T-helper 2 cell treated with Interferon-gamma antibody and Interleukin-4, amounts not matched to agents 100 ng/mL and 5 ng/mL, for 36 hours (primary cell): ENCODE results near the gene ALDH18A1. TPM values are rescaled to one million over a fixed set of nuclear protein-coding genes. Genes with fewer than 3 reads are reported as not detected.
"Not testable (repeated sequence)": the region's sequence is repeated elsewhere in the genome, so short reads cannot be mapped to it uniquely, and the experiment has no call there.

Source experiments
- intact Hi-C: fragments of 100-400 bp; cut with micrococcal nuclease; formaldehyde crosslinking; loops from one replicate; pipeline ENCODE4 v1.15.1; 2023
- total RNA-seq: library from RNA; stranded (reverse); gene quantifications from 2 replicates; pipeline ENCODE4 v1.2.3, GENCODE V29; 2022

The ALDH18A1 gene
- total RNA-seq, 1 donor from 2014 or later: 83.8 TPM

DNA sequence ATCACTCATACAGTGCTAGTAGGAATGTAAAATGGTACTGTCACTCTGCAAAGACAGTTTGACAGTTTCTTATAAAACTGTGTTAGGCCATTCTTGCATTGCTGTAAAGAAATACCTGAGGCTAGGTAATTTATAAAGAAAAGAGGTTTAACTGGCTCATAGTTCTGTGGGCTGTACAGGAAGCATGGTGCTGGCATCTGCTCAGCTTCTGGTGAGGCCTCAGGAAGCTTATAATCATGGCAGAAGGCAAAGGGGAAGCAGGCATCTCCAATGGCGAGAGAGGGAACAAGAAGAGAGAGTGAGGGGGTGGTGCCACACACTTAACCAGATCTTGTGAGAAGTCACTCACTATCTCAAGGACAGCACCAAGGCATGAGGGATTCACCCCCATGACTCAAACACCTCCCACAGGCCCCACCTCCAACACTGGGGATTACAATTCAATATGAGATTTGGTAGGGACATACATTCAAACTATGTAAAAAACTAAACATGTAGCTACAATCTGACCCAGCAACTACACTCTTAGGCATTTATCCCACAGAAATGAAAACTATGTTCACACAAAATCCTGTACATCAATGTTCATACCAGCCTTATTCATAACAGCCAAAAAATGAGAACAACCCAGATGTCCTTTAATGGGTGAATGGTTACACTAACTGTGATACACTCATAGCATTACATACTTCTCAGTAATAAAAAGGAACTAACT, 5.0 kb downstream of the ALDH18A1 start:
- intact Hi-C loops: no loop called here

DNA sequence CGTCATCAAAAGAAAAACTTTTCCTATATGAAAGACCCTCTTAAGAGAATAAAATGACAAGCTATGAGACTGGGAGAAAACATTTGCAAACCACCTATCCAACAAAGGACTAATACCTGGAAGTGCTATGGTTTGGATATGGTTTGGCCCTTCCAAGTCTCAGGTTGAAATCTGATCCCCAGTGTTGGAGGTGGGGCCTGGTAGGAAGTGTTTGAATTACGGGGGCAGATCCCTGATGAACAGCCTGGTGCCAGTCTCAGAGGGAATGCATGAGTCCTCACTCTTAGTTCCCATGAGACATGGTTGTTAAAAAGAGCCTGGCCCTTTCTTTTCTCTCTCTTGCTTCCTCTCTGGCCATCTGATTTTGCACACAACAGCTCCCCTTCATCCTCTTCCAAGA, 6.3 kb downstream of the ALDH18A1 start:
- intact Hi-C loops: no loop called here

DNA sequence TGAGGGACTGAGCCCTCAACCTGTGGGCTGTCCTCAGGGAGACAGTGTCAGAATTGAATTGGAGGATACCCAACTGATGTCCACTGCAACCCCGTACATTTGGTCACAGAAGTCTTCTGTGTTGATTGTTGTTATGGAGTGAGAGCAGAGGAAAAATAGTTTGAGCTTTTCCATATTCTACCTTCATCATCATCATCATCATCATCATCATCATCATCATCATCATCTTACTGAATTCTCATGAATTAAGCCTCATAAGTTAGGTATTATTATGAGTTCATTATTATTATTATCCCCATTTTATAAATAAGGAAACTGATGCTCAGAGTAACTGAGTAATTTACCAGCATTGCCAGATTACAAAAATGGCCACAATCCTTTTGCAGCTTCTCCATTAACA, 8.4 kb downstream of the ALDH18A1 start:
- intact Hi-C loops: no loop called here

DNA sequence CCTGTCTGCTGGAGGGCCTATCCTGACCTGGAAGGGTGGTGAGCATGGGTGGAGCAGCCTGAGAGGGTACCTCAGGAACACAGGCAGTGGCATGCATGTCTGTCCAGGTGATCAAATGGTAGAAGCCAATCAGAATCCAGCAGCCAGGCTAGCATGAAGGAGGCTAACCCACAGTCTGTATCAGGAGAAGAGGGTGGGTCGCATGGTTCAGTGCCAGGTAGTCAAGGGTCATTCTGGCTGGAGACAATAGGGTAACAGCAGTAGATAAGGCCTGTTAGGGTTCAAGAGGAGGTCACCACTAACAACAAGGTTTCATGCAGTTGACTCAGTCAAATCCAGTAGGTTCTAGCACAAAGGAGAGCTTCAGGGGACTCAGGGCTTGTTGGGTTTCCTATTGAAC, 10.4 kb downstream of the ALDH18A1 start:
- intact Hi-C loops: no loop called here

DNA sequence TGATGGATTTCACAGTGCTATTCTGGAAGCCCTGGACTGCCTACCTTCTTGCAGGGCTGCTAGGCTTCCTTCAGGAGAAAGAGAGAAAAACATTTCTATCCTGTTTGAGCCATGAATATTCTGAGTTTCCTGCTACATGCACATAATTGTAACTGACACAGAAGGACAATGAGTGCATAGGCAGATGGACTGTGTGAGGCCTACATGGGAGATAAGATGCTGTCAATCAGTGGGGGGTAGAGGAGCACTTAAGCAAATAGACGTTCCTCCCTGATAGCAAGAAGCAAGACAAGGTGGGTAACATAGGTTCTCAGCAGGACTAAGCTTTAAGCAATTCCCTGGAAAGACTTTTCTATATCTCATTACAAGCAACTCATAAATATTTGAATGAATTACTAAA, 11.6 kb downstream of the ALDH18A1 start:
- intact Hi-C loops: no loop called here

DNA sequence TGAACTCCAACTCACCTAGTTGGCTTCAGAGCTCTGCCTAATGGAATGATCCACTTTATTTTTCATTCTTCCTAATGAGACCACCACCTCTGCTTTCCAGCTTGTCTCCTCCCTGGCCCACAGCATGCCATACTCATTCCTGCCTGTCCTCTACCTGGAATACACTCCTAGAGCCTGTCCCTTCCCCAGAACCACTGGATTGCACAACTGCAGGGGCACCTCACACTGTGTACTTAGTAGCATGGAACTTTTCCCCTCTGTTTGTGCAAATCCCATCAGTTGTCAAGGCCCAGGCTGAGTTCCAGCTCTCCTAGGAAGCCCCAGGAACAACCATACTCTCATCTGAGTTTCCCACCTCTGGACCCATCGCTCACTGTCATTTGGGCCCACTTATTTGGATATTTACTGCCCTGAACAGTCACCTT, 15.6 kb downstream of the ALDH18A1 start:
- intact Hi-C loops: no loop called here

DNA sequence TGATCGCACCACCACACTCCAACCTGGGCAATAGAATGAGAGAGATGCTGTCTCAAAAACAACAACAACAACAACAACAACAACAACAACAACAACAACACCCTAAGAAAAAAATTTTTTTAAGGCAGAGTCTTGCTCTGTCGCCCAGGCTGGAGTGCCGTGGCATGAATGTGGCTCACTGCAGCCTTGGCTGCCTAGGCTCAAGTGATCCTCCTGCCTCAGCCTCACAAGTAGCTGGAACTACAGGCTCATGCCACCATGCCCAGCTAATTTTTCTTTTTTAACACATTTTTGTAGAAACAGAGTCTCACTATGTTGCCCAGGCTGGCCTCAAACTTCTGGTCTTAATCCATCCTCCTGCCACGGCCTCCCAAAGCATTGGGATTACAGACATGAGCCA, 18.6 kb downstream of the ALDH18A1 start:
- intact Hi-C loops: no loop called here

DNA sequence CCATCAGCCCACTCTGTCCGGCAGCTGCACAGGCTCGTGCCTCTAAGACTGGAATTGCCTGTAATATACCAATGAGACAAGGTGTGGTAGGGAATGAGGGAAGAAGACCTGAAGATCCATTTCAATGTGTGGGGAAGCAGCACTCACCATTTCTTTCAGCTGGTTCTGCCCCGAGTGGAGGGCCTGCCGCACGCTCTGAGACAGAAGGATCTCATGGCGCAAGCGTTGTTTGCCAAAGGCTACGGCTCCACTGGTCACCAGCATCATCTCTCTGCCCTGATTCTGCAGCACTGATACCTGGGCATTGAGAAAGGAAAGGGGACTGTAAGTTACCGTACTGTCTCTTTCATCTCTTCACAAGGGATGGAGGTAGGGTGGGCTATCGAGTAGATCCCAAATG, 19.4 kb downstream of the ALDH18A1 start:
- intact Hi-C loops: no loop called here

DNA sequence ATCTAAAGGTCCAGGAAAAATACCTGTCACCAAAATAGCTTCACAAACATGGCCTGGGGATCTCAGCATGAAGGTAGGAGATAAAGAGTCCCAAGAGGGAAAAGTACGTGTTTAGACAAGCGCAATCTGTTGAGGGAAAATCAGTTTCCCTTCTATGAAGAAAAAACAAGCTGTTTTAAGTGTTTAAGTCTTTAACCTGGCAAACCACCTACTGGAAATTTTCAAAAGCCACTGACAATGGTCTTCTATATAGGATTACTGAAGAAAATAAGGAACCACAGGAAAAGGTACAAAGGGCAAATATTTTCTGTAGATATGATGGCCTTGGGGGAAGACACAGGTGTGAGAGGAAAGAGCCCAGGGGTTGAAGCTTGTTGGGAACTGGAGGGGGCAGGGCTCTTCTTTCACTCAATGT, 21.2 kb downstream of the ALDH18A1 start:
- intact Hi-C loops: no loop called here

DNA sequence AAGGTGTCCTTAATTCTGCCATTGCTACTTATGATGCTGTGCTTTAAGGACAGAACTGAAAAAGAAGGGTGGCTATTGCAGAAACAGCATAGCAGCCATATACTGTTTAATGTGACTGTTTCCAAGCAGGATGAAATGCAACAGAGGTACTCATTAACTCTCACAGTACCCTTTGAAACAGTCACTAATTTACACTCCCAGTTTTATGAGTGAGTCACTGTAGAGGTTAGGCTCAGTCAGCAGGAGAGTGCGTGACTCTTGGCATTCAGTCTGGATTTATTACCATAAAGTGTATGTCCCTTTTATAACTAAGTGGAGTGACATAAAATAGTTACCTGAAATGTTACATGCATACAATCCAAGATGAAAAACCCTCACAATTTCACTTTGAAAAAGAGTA, 27.7 kb downstream of the ALDH18A1 start:
- intact Hi-C loops: no loop called here

DNA sequence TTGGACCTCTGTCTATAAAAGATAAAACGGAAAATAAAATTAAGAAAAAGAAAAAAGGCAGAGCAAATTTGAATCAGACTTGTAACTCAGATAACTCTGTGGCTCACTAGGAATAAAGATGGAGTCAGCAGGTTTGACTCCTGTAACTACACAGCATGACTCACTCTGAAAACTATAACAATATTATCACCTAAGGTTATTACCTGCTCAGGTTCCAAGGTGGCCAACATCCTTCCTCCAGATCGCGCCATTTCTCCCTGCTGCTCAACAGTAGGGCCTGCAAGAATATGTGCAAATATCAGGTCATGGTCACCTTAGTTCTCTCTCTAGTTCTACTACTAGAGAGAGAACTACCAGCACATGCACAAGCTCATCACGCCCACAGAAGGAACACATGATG, 30.0 kb downstream of the ALDH18A1 start:
- intact Hi-C loops: no loop called here

DNA sequence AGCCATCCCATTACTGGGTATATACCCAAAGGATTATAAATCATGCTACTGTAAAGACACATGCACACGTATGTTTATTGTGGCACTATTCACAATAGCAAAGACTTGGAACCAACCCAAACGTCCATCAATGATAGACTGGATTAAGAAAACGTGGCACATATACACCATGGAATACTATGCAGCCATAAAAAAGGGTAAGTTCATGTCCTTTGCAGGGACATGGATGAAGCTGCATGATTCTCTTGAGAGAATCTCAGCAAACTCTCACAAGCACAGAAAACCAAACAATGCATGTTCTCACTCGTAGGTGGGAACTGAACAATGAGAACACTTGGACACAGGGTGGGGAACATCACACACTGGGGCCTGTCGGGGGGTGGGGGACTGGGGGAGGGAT, 36.1 kb downstream of the ALDH18A1 start:
- intact Hi-C loops: not testable (repeated sequence)

DNA sequence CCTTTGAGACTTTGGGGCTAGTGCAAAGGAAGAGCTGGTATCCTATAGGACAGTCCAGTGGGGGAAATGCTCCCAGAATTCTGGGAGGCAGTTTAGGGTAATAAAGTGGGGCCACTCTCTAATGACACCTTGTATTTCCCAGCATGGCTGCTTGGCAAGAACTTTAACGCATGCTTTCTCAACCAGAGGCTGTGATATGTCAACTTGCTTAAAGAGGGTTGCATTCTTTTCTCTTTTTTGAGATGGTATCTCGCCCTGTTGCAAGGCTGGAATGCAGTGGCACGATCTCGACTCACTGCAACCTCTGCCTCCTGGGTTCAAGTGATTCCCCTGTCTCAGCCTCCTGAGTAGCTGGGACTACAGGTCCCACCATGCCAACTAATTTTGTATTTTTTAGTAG, 38.4 kb downstream of the ALDH18A1 start:
- intact Hi-C loops: no loop called here

DNA sequence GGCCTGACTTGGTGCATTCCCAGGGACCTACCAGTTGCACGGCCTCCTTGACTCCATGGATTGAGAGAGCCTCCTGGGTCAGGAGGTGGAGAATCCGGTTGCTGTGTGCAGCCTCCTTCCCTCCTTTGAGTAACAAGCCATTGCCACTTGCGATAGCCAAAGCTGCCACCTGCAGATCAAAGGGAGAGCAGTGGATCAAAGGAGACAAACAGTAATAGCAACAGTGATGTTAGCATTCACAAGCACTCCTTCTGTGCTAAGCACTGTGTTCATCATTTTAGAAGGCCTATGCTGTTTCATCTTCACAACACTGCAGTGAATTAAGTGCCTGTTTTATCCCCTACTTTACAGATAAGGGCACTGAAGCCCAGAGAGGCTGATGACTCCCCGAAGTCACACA, 40.1 kb downstream of the ALDH18A1 start:
- intact Hi-C loops: no loop called here

DNA sequence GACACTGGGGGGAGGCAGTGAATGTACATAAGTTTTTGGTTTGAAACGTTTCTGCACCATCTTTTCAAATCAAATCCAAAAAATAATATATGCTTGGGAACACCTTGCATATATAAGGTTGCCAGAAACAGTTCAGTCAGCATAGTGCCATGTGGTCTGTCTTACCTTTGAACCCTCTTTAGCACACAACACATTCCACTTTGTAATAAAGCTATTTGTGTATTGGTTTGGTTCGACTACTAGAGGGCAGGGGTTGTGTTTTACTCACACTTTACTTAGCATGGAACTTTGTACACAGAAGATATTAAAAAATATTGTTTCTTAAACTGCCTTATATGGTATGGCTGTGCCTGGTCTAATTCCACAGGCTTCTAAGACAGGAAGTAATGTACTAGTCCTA, 43.2 kb downstream of the ALDH18A1 start:
- intact Hi-C loops: no loop called here

DNA sequence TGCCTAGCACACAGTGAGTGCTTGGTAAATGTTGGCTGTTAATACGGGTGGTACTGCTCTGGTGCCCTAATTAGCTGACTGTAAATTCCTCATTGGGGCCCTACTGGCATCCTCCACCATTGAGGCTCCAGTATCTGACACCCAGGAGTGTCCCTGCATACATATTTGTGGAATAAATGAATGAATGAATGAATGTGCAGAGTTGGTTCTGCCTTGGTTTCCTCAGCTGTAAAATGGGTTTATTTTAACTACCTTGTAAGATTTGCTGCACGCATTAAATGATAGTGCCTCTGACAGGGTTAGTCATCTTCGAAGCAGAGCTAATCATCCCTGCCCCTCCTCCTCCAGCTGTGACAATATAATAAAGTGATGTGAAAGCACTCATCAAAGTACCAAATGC, 45.8 kb downstream of the ALDH18A1 start:
- intact Hi-C loops: no loop called here

DNA sequence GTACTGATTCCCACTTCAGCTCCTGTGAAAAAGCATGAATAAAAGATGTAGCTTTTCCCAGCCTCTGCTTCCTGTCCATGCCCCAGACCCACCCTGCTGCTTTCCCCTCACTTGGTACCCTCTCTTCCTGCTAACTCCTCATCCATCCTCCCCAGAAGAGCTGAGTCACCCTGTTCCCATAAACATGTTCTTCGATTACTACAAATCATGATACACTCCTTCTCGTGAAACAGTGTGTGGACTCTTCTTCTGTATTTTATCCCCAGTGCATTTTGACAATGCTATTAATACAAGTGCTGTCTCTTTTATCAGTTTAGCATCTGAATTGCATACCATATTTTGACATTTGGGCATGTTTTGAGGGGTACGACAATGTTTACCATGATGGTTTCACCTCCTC, 49.6 kb downstream of the ALDH18A1 start:
- intact Hi-C loops: no loop called here

DNA sequence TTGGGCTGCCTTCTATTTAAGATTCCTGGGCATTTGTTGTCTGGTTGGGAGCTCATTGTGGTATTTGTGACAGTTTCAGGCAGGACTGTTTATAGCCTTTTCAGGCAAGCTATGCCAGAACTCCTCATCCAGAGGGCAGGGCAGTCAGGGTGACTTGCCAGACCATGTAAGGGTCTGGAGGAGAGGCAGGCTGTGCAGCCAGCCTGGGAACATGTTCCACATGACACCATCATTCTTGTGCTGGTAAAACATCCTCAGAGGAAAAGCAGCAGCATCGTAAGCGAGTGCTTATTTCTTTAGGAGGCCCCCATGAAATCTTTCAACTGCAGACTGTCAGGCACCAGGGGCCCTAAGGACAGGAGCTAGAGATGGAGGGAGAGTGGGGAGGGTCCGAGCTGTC, 51.3 kb downstream of the ALDH18A1 start:
- intact Hi-C loops: no loop called here

DNA sequence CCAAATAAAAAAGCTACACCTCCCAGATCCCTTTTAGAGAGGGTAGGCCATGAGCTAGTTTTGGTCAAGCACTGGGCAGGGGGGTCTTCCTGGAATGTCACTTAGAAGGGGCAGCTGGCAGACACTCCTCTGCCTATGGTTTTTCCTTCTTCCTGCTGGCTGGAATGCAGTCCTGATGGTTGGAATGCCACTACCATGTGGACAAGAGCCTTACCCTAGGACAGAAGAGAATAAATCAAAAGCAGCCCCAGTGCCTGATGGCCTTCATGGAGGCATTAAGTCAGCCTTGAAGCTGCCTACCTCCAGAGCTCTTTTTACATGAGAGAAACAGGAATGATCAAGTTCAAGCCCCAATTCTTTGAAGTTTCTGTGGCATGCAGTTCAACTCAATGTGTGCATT, 51.9 kb downstream of the ALDH18A1 start:
- intact Hi-C loops: no loop called here

DNA sequence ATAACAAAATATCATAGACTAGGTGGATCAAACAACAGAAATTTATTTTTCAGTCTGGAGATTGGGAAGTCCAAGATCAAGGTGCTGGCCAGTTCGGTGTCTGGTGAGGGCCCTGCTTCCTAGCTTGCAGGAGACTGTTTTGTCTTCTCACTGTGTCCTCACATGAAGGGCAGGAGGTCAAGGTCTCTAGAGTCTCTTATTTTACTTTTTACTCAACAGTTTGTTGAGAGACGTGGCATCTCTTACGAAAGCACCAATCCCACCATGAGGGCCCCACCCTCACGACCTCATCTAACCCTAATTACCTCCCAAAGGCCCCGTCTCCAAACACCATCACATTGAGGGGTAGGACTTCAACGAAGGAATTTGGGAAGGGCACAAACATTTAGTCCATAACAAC, 54.1 kb downstream of the ALDH18A1 start:
- intact Hi-C loops: no loop called here

DNA sequence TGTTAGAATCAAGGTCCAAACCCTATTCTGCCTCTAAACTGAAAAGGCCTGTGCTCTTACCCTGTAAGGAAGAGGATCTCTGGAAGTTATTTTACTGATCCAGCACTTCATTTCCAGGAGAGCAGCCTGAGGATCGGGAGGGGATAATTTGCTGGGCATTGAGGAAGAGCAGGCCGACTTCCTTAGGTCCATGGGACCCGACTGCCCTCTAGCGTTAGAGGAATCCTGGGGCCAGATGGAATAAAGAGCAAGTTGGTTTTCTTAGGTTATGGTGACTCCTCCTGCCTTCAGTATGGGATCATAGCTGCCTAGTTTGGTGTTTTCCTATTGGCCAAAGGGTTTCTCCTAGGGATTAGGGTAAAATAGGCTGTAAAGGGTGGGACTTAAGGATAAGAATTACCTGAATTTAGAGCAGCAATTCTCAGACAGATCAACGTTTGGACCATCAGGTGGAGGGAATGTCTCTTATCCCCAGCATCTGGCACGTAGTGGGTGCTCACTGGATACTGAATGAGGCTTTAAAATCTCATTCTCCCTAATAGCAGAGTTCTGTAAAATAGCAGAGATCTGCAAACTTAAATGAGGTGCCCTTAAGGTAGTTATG, 55.3 kb downstream of the ALDH18A1 start:
- intact Hi-C loops: loop anchor here (1.0 kb wide), 2 partner anchors 171 to 227 kb away; no protein-coding TSS in a partner anchor

DNA sequence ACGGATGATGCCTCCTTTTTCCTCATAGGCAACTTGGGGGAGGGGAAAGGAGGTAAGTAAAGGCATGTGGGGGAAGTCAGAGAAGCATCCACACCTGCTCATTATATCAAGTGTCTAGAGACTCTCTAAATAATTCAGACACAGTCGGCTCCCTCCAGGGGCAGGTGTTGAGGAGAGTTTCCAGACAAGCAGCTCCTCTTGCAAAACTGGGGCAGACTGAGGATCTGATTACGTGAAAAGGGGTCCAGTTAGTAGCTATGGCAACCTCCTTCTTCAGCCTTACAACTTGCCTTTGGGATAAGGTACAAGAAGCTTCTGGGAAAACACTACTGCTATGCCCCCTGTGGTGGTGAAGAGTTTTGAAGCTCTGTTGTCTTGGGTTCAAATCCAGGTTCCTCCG, 56.4 kb downstream of the ALDH18A1 start:
- intact Hi-C loops: no loop called here

DNA sequence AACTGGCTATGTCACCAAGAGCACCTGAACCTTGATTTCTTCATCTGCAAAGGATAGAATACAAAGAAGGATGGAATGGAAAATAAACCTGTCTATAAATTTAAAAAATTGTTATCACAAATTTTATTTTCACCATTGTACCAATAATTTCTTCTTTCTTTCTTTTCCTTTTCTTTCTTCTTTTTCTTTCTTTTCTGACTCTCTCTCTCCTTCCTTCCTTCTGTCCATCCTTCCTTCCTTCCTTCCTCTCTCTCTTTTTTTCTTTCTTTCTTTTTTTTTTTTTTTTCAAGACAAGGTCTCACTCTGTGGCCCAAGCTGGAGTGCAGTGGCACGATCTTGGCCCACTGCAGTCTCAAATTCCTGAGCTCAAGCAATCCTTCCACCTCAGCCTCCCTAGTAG, 58.7 kb downstream of the ALDH18A1 start:
- intact Hi-C loops: no loop called here
